ENCODE results near the gene PPP1R7. TPM values are rescaled to one million over a fixed set of nuclear protein-coding genes. Genes with fewer than 3 reads are reported as not detected.

The PPP1R7 gene
- total RNA-seq, 1 donor from 2014 or later = 43.1 TPM

- no peaks in the 10 kb centered on the region for H3K4me1 Mint-ChIP-seq (ENCODE audit: low read depth)
- H3K27ac Mint-ChIP-seq (ENCODE audit: unreplicated experiment) = no peak overlapping the region
These were observed 16.8 kb upstream of the PPP1R7 start for GRCh38 chr2:241133436-241133820.

GRCh38 chr2:241134711-241135110 is 15.6 kb upstream of the PPP1R7 start:
- Mint-ChIP-seq H3K9me3 (ENCODE audit: low read depth) (no peaks in the 10 kb centered on the region), H3K36me3 (ENCODE audit: low read depth) (peaks cover 5% of the 10 kb centered on the region), H3K27ac (ENCODE audit: unreplicated experiment) (no peak overlapping the region), H3K27me3 (ENCODE audit: low read depth) (no peaks in the 10 kb centered on the region), H3K4me1 (ENCODE audit: low read depth) (peaks cover 2% of the 10 kb centered on the region), H3K4me3 (ENCODE audit: unreplicated experiment) (no peak overlapping the region)
- TF ChIP-seq CTCF (IDR thresholded peaks at IDR 0.05) = no peak
- DNase-seq (ENCODE audit: low spot score) = peak; percentile 84

More at GRCh38 chr2:241133436-241133820, 16.8 kb upstream of the PPP1R7 start:
- H3K27me3 Mint-ChIP-seq (ENCODE audit: low read depth) = no peaks in the 10 kb centered on the region
- H3K36me3 Mint-ChIP-seq (ENCODE audit: low read depth) = peaks cover 6% of the 10 kb centered on the region
- no peaks in the 10 kb centered on the region for H3K9me3 Mint-ChIP-seq (ENCODE audit: low read depth)
- TF ChIP-seq CTCF (IDR thresholded peaks at IDR 0.05) = no peak
- DNase-seq (ENCODE audit: low spot score) = peak; percentile 67
- H3K4me3 Mint-ChIP-seq (ENCODE audit: unreplicated experiment) = no peak overlapping the region

- peaks cover 2% of the 10 kb centered on the region for H3K4me1 Mint-ChIP-seq (ENCODE audit: low read depth)
- H3K27me3 Mint-ChIP-seq (ENCODE audit: low read depth) = no peaks in the 10 kb centered on the region
- no peaks in the 10 kb centered on the region for H3K9me3 Mint-ChIP-seq (ENCODE audit: low read depth)
- H3K36me3 Mint-ChIP-seq (ENCODE audit: low read depth) = peaks cover 5% of the 10 kb centered on the region
- DNase-seq (ENCODE audit: low spot score) = peak; percentile 70
- no peak overlapping the region for H3K4me3 Mint-ChIP-seq (ENCODE audit: unreplicated experiment)
- no peak for TF ChIP-seq CTCF (IDR thresholded peaks at IDR 0.05)
- no peak overlapping the region for H3K27ac Mint-ChIP-seq (ENCODE audit: unreplicated experiment)
These were observed 14.5 kb upstream of the PPP1R7 start for GRCh38 chr2:241135737-241136136.

GRCh38 chr2:241136191-241136590 is 14.1 kb upstream of the PPP1R7 start:
- Mint-ChIP-seq H3K27me3 (ENCODE audit: low read depth) (no peaks in the 10 kb centered on the region), H3K4me3 (ENCODE audit: unreplicated experiment) (no peak overlapping the region), H3K36me3 (ENCODE audit: low read depth) (peaks cover 5% of the 10 kb centered on the region), H3K4me1 (ENCODE audit: low read depth) (peaks cover 2% of the 10 kb centered on the region), H3K27ac (ENCODE audit: unreplicated experiment) (no peak overlapping the region), H3K9me3 (ENCODE audit: low read depth) (no peaks in the 10 kb centered on the region)
- TF ChIP-seq CTCF (IDR thresholded peaks at IDR 0.05) = no peak
- DNase-seq (ENCODE audit: low spot score) = peak; percentile 54

GRCh38 chr2:241136661-241137260 is 13.5 kb upstream of the PPP1R7 start:
- Mint-ChIP-seq H3K27me3 (ENCODE audit: low read depth) (no peaks in the 10 kb centered on the region), H3K4me3 (ENCODE audit: unreplicated experiment) (no peak overlapping the region), H3K27ac (ENCODE audit: unreplicated experiment) (no peak overlapping the region), H3K36me3 (ENCODE audit: low read depth) (peaks cover 5% of the 10 kb centered on the region), H3K4me1 (ENCODE audit: low read depth) (peaks cover 2% of the 10 kb centered on the region), H3K9me3 (ENCODE audit: low read depth) (no peaks in the 10 kb centered on the region)
- DNase-seq (ENCODE audit: low spot score) = peak; percentile 68
- TF ChIP-seq CTCF (IDR thresholded peaks at IDR 0.05) = no peak
